Neural cell (in vitro differentiated cells): Measurements from ENCODE around the gene PEA15.

Experiments
- EZH2 ChIP-seq: fragments of 200-600, 300-800 bp; shearing (Covaris generic), sonication (generic); IDR thresholded peaks from 2 replicates; pipeline ENCODE4 v1.6.1; 2014; ENCODE audit warnings: antibody characterized with exemption, low read length, borderline replicate concordance, mild to moderate bottlenecking; ENCODE audit not compliant: insufficient read depth, poor library complexity, severe bottlenecking
- POLR2AphosphoS5 ChIP-seq: IDR thresholded peaks from 2 replicates; pipeline ENCODE4 v1.6.1; 2012
- RAD21 ChIP-seq: fragments of 450-650 bp; conservative IDR thresholded peaks from 2 replicates; pipeline ENCODE4 v1.6.1; 2014; ENCODE audit warnings: antibody characterized with exemption, mild to moderate bottlenecking, moderate library complexity
- TF ChIP-seq, protein P1 (sequence below): fragments of 450-650 bp; IDR thresholded peaks from 2 replicates; pipeline ENCODE4 v1.5.1; 2014; ENCODE audit warnings: antibody characterized with exemption, mild to moderate bottlenecking, moderate library complexity; ENCODE audit not compliant: poor library complexity, severe bottlenecking

DNA sequence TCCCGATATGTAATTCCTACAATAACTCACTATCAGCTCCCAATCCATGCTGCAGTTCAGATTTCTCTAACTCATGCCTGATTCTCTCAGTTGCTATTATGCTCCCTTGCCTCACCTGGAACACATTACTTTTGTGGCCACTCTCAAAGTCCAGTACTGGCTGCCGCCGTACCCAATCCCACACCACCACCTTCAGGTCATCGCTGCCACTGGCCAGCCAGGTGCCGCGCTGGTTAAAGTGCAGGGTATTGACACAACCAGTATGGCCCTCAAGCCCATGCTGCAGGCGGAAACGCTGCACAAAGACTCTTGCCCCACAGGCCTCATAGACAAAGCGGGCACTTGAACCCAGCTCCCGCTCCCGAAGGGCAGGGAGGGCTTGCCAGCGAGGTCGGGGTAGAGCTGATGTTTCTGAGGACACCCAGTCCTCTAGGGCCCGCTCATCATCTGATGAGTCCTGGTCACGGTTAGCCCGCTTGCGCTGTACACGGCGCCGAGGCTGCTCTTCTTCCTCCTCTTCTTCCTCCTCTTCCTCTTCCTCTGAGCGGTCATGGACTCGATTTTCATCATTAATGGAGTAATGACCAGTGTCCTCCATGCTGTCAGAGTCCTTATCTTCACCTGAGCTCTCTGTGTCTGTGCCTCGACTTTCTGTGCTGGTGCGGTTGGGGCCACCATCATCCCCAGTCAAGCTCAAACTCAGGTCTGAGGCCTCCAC is 34.6 kb downstream of the PEA15 start:
- no peak for TF ChIP-seq EZH2
- TF ChIP-seq, protein P1, sequence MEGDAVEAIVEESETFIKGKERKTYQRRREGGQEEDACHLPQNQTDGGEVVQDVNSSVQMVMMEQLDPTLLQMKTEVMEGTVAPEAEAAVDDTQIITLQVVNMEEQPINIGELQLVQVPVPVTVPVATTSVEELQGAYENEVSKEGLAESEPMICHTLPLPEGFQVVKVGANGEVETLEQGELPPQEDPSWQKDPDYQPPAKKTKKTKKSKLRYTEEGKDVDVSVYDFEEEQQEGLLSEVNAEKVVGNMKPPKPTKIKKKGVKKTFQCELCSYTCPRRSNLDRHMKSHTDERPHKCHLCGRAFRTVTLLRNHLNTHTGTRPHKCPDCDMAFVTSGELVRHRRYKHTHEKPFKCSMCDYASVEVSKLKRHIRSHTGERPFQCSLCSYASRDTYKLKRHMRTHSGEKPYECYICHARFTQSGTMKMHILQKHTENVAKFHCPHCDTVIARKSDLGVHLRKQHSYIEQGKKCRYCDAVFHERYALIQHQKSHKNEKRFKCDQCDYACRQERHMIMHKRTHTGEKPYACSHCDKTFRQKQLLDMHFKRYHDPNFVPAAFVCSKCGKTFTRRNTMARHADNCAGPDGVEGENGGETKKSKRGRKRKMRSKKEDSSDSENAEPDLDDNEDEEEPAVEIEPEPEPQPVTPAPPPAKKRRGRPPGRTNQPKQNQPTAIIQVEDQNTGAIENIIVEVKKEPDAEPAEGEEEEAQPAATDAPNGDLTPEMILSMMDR = no peak
- no peak for TF ChIP-seq RAD21
- TF ChIP-seq POLR2AphosphoS5 = no peak
